Myocyte (in vitro differentiated cells): ENCODE data around the gene ICAM4. TPM values are rescaled to one million over a fixed set of nuclear protein-coding genes. Genes with fewer than 3 reads are reported as not detected.

Source experiments
- DNase-seq: peaks from one replicate; pipeline ENCODE4 v3.0.0-alpha.2; 2012; ENCODE audit warnings: low read depth
- total RNA-seq: library from RNA; depleted of rRNA; stranded (reverse); fragments of >200 nt; gene quantifications from 2 replicates; pipeline ENCODE4 v1.2.3, GENCODE V29; 2014

Gene ICAM4
- total RNA-seq, 1 donor from 2014 or later, result 1.4 TPM

DNA sequence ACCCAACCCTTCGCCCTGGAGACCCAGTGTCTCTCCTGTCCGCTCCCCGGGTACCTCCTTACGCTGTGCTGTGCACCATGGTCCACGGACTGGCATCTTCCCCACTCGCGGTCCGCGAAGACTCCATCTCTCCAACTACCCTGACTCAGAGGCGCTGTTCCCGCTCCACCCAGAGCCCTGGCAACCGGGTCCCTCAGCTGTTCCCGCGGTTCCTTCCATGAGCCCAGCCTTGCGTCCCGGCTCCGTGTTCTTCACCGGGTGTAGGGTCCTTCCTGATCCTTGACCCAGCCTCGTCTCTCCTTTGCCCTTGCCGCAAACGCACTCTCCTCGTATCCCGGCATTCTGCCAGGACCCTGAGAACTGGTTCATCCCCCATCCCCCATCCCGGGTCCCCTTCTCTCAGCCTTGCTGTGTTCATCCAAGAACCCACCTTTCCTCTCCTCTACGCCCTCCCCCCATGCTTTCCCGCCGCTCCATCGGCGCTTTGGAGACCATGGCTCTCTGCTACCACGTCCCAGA is 3.7 kb downstream of the ICAM4 start:
- peak; percentile 36 for DNase-seq

- peak; percentile 69 for DNase-seq
These were observed 4.3 kb downstream of the ICAM4 start for GRCh38 chr19:10290876-10291553.

- no peak for DNase-seq
These were observed 4.9 kb downstream of the ICAM4 start for GRCh38 chr19:10291554-10292205.

GRCh38 chr19:10292206-10292788 is 5.5 kb downstream of the ICAM4 start:
- peak; percentile 75 for DNase-seq

DNA sequence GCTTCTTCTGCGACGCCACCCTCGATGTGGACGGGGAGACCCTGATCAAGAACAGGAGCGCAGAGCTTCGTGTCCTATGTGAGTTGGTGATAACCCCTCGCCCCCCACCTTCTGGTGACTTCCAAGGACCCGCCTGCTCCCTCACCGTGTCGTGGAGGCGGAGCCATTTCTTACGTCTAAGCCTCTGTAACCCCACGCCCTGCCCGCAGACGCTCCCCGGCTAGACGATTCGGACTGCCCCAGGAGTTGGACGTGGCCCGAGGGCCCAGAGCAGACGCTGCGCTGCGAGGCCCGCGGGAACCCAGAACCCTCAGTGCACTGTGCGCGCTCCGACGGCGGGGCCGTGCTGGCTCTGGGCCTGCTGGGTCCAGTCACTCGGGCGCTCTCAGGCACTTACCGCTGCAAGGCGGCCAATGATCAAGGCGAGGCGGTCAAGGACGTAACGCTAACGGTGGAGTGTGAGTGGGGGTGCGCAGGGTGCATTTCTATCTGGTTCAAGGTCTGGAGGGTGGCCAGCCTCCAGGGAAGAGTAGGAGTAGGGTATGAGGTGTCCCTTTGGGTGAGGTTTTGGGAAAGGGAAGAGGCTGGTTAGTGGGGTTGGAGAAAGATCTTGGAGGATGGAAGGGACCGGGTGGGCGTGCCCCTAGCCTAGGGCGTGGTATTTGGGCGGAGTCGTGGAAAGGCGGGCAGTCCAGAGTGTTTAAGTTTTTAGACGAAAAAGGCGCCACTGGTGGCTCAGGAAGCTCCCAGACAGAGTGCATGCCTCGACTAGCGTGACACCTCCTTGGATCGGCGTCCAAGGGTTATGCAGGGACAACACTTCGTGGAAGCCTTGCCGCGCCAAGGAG is 6.3 kb downstream of the ICAM4 start:
- DNase-seq, result no peak

DNA sequence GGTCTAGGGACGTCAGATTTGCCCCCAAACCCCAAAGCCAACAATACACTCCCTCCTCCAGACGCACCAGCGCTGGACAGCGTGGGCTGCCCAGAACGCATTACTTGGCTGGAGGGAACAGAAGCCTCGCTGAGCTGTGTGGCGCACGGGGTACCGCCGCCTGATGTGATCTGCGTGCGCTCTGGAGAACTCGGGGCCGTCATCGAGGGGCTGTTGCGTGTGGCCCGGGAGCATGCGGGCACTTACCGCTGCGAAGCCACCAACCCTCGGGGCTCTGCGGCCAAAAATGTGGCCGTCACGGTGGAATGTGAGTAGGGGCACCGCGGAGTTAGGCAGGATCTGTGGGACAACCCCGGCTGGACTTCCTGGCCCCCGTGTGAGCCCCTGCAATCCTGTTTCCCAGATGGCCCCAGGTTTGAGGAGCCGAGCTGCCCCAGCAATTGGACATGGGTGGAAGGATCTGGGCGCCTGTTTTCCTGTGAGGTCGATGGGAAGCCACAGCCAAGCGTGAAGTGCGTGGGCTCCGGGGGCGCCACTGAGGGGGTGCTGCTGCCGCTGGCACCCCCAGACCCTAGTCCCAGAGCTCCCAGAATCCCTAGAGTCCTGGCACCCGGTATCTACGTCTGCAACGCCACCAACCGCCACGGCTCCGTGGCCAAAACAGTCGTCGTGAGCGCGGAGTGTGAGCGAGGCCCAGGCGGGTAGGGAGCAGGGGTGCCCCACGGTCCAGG is 7.0 kb downstream of the ICAM4 start:
- DNase-seq, result no peak

DNA sequence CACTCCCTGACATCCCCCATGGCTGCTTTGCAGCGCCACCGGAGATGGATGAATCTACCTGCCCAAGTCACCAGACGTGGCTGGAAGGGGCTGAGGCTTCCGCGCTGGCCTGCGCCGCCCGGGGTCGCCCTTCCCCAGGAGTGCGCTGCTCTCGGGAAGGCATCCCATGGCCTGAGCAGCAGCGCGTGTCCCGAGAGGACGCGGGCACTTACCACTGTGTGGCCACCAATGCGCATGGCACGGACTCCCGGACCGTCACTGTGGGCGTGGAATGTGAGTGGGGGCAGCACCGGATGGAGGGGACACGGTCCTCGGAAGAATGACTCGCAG is 7.6 kb downstream of the ICAM4 start:
- DNase-seq, result no peak

DNA sequence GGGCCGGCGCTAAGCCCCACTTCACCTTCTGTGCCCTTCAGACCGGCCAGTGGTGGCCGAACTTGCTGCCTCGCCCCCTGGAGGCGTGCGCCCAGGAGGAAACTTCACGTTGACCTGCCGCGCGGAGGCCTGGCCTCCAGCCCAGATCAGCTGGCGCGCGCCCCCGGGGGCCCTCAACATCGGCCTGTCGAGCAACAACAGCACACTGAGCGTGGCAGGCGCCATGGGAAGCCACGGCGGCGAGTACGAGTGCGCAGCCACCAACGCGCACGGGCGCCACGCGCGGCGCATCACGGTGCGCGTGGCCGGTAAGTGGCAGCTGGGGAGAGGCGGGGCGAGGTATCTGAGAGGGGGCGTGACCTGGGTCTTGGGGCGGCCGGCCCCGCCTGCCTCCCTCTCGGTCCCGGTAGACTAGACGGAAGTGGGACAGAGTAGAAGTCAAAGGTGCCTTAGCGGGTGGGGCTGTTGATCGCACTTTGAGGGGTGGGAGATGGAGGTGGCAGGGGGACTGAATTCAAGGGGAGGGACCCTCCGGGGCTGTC is 8.6 kb downstream of the ICAM4 start:
- no peak for DNase-seq

GRCh38 chr19:10295847-10296591 is 9.3 kb downstream of the ICAM4 start:
- no peak for DNase-seq

DNA sequence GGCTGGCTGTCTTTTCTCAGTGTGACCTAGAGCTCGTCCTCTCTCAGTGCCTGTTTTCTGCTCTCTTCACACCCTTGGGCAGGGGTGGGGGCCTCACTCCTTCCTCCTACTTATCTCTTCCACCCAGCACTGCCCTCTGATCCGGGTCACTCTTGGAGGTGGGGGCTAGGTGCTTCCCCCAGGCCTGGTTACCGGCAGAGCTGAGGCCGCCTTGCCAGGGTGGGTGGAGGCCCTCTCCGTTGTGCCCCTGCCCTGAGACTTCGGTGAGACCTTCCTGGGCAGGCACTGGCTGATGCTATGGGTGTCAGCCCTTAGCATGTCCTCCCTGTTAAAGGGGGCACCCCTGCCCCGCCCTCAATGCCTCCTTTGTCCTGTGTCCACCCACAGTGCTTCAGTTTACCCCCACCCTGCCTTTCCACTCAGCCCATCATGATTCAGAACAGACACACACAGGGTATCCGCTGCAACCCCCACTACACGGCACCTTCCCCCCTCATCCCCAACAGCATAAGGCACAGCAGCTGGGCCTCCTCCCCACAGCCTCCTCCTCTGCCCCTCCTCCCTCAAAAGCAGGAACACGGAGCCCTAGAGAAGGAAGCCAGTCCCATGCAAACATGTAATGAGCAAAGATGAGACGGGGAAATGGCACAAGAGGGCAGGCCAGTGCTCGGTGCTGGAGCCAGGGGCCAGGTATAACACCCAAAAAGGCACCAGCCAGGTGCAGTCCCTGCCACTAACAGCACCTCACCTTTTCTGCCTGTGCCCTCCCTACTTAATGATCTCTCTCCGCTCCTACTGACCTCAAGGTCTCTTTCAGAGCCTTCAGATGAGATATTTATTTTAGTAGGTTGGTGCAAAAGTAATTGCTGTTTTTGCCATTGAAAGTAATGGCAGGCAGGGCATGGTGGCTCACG is 13.0 kb downstream of the ICAM4 start:
- no peak for DNase-seq

DNA sequence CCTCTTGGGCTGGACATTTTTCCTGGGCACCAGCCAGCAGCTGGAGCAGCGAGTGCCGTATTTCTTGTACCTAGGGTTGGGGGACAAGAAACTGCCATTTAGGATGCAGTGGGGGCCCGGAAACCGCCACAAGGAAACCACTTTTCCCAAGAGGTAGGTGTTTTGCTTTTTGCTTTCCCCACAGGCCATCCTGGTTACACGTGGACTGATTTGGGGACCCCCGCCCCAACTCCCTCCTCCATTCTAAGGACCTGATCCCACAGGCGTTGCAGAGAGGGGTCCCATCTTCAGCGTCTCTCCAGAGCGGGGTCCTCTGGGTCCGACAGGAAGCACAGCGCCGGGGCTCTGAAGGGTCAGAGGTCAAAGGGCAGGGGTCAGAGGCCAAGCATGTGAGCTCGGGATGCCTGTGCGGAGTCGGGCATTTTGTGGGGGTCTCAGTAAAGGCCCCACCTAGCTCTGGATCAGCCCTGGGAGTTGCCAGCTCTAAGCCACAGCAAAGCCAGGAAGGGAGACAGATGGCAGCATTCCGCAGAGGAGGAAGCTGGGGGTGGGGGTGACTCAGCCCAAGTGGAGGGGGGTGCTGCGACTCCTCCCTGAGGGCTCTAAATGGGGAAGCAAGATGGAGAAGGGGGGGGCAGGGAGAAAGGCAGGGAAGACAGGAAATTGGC is 18.5 kb downstream of the ICAM4 start:
- DNase-seq, result peak; percentile 79

- no peak for DNase-seq
These were observed 19.6 kb downstream of the ICAM4 start for GRCh38 chr19:10306327-10306726.

DNA sequence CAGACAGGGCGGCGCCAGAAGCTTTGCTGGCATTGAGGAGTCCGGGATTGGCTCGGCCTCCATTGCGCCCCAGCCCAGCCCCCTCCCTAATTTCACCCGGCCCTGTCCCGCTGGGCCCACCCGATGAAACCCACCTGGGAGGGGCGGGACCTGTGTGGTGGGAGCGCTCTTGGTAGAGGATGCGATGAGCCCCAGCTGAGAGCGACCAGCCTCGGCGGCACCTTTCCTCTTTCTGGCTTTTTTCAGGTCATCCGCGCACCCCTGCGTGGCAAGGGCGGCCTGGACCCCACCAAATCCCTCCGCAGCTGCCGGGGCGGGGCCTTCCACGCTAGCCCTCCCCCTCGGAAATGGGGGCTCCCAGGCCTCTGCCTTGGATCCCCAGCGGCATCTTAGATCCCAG is 22.7 kb downstream of the ICAM4 start, which contains the start of gene ZGLP1:
ZGLP1 (minus strand) TSS at position 393 of the 400 bp plus-strand sequence.
- no peak for DNase-seq

DNA sequence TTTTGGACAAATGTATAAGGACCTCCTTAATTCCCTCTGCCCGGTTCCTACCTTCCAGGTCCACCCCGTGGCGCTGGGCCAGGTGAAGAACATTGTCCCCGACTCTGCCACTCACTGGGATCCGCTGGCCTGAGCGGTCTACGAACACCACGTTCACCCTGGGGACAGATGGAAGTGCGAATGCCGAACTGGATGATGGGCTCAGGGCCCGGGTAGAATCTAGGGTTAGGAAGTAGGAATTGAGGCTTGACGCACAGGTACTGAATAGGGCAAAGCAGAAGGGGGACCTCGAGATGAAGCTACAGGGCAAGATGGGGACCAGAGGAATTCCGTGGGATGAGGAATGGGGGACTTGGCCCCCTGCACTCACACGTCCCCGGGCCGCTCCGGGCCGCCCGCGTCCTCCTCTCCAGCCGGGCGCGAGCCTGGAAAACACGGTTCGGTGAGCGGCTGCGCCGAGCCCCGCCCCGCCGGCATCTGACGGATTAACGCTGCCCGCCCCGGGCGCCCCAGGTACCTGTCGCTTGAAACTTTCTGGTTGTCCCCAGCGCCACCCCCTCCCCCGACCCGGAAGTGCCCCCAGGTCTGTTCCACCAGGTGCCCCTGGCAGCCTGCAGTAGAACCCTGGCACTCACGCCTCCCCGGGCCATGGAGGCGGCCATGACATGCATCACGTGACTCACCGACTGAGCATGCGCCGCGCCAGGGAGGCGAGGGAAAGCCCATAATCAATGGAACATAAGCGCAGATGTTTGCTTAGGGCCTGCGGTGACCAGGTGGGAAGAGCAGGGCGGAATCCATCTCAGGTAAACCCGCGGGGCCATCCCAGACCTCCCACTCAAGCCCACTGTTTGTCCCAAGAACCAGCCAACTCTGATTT is 28.8 kb downstream of the ICAM4 start, which contains the start of gene FDX2:
FDX2 (minus strand) TSS at position 681 of the 880 bp plus-strand sequence; CDS start at position 662, 19 bp downstream.
- DNase-seq, result peak; percentile 87

GRCh38 chr19:10316229-10317044 is 29.7 kb downstream of the ICAM4 start:
- DNase-seq, result no peak
